Bronchial epithelial cell (primary cell): Measurements from ENCODE around the gene NAA10. TPM values are rescaled to one million over a fixed set of nuclear protein-coding genes. Genes with fewer than 3 reads are reported as not detected.

ENCODE experiments used
- DNase-seq: peaks from one replicate; pipeline ENCODE4 v3.0.0-alpha.2; 2010; ENCODE audit warnings: low read depth
- FAIRE-seq: peaks from 2 replicates; lab custom pipeline; 2011; peaks lifted over from hg19 to GRCh38; lab: Jason Lieb, UNC
- H3K27me3 ChIP-seq: 2 replicates; pipeline ENCODE4 v1.5.1; 2011; ENCODE audit warnings: low read length; ENCODE audit not compliant: control insufficient read depth, insufficient read depth
- H3K36me3 ChIP-seq: 2 replicates; pipeline ENCODE4 v1.5.1; 2011; ENCODE audit warnings: low read length; ENCODE audit not compliant: control insufficient read depth, insufficient read depth
- H3K4me3 ChIP-seq: 2 replicates; pipeline ENCODE4 v1.5.1; 2011; ENCODE audit warnings: mild to moderate bottlenecking, low read depth, low read length, control low read depth
- total RNA-seq: library from RNA; depleted of rRNA; stranded (reverse); fragments of >200 nt; gene quantifications from 2 replicates; pipeline ENCODE4 v1.2.1, GENCODE V29; 2014
- TF ChIP-seq, protein P1 (sequence below): IDR thresholded peaks from 2 replicates; pipeline ENCODE4 v1.5.1; 2011; ENCODE audit warnings: mild to moderate bottlenecking, moderate library complexity, low read length, control low read depth, inconsistent platforms; ENCODE audit not compliant: insufficient read depth, severe bottlenecking

Gene NAA10
- total RNA-seq, 1 donor from 2014 or later, result 56.9 TPM

DNA sequence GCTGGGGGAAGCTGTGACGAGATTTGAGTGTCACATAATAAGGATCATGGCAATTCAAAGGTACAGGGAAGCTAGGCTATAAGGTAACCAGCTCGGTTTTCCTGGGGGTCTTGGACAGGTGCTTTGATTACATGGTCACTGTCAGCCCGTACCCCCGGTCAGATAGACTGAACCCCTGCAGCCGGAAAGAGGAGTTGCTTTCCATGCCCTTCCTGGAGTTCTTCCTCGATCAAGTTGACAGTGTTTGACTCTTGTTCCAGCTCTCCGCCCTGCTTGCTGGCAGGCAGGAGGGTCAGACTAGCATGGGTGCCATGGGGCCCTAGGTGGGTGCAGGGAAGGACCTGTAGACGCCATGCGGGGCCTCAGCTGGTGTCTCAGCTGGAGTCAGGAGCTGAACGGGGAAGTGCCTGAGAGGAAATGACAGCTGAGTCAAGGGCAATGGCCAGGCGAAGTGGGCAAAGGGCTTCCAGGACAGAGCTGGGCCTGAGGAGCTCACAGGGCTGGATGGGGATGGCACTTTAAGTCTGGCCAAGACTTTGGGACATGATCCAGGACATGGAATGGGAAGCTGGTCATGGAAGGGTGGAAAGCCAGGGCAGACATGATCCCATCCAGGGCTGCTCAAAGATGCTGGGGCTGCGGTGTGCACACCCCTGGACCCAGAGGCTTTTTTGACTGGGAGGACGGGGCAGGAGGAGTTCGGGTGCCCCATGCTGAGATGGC is 39.3 kb upstream of the NAA10 start:
- TF ChIP-seq, protein P1, sequence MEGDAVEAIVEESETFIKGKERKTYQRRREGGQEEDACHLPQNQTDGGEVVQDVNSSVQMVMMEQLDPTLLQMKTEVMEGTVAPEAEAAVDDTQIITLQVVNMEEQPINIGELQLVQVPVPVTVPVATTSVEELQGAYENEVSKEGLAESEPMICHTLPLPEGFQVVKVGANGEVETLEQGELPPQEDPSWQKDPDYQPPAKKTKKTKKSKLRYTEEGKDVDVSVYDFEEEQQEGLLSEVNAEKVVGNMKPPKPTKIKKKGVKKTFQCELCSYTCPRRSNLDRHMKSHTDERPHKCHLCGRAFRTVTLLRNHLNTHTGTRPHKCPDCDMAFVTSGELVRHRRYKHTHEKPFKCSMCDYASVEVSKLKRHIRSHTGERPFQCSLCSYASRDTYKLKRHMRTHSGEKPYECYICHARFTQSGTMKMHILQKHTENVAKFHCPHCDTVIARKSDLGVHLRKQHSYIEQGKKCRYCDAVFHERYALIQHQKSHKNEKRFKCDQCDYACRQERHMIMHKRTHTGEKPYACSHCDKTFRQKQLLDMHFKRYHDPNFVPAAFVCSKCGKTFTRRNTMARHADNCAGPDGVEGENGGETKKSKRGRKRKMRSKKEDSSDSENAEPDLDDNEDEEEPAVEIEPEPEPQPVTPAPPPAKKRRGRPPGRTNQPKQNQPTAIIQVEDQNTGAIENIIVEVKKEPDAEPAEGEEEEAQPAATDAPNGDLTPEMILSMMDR, result no peak
- no peak for DNase-seq
- H3K4me3 ChIP-seq, result no peak overlapping the region
- no peak for FAIRE-seq
- H3K36me3 ChIP-seq, result no peaks in the 10 kb centered on the region
- no peaks in the 10 kb centered on the region for H3K27me3 ChIP-seq

DNA sequence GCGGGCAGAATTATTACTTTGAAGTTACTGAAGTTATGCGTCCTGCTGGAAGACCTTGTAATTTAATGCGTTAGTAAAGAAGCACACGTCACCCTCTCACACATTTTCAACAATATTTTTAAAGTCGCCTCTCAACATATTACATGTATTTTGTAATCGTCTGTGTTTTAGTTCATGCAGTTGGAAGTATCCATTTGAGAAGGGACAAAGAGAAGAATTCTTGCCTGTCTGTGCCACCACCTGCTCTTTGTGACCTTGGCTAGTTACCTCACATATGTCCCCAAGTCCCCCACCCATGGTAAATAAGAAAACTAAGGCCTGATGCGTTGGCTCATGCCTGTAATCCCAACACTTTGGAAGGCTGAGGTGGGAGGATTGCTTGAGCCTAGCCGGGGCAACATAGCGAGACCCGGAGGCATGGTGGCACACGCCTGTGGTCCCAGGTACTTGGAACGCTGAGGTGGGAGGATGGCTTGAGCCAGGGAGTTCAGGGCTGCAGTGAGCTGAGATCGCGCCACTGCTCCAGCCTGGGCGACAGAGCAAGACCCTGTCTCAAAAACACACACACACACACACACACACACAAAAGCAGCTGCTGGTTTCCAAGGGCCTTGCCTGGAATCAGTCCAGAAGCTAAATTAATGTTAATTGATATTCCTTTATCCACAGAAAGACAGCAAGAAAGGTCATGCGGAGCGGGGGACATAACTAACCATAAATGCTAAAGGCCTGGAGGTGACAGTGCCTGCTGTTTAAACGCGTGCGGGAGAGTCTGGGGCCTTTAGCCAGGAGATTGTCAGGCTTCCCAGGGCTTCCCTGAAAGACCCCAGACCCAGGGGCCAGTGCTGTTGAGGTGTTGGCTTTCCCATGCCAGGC is 38.5 kb upstream of the NAA10 start:
- DNase-seq (peak; percentile 22), FAIRE-seq (no peak)
- TF ChIP-seq, protein P1, result no peak
- peak overlapping the region; percentile 80 for H3K4me3 ChIP-seq
- no peaks in the 10 kb centered on the region for H3K36me3 ChIP-seq
- H3K27me3 ChIP-seq, result no peaks in the 10 kb centered on the region

DNA sequence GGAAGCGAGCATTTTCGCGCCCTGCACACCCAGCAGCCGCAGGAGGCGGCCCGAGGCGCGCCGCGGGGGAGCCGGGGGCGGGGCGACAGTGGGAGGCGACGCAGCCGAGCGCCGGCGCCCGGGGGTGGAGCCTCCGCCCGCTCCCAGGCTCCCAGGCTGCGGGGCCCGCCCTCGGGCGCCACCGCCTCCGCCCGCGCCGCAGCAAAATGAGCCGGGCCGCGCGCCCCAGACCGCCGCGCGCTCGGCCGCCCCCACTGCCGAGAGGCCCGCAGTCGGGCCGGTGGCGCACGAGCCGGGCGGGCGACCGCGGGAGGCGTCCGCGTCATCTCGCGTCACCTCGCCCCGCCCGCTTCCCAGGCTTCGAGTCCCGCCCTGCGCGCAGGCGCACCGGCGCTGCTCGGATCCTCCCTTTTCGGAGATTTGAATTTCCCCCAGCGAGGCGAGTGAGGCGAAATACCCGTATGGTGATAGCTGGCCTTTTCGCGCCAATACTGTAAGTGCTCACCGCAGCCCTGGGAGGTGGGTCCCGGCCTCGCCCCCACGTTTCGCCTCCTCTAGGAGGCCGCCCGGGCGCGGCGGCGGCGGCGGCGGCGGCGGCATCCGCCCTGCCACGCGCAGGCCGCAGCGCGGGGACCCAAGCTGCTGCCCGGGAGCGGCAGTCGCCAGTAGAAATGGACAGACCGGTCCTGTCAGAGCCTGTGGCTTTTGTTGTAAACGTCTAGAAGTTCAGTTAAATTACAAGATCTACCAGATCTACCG is 37.7 kb upstream of the NAA10 start, which contains the start of gene TMEM187:
TMEM187 (plus strand) TSS at position 387 of the 759 bp plus-strand sequence. CDS start 9,309 bp downstream, outside the sequence.
- FAIRE-seq (no peak), DNase-seq (peak; percentile 59)
- H3K4me3 ChIP-seq, result peak within 1 kb of the TSS; percentile 80
- no peaks in the 10 kb centered on the region for H3K36me3 ChIP-seq
- no peaks in the 10 kb centered on the region for H3K27me3 ChIP-seq
- TF ChIP-seq, protein P1, result no peak

DNA sequence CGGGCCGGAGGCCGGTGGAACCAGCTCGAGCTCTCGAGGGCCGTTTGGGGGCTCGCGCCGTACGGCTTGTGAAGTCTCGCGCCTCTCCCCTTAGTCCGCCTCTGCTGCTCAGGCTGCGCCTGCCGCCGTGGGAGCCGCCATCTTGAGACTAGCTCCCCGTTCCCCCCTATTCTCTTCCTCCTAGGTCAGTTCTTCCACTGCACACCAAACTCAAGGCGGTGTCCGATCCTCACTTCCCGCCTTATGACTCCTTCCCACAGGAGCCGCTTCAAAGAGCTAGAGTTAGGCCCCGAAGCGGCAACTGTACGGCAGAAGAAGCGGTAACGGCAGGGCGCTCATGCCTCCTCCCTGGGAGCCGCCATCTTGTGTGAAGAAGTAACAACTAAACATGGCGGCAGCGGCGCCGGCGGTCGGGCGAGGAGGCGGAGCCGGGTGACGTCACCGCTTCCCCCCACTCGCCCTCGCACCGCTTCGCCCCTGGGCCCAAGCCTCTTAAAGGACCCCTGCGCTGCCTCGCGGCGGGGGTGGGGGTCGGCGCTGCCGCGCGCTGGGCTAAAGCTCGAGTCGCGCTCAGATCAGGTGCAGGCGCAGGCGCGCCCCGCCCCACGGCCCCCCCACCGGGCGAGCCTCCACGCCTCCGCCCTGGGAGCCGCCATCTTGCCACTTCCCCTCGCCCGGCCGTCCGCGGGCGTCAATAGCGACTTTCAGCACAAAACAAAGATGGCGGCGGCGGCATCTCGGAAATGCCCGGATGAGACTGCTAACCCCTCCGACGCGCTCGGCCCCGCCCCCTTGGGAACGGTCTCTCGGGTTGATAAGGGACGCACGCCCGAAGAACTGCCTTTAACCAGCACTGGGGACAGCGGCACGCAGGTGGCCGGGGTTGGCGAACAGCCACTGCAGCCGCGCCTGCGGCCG is 36.9 kb upstream of the NAA10 start, which contains the start of gene HCFC1:
HCFC1 (minus strand) TSS at position 369 of the 918 bp plus-strand sequence. CDS start 978 bp downstream, outside the sequence.
- TF ChIP-seq, protein P1, result no peak
- H3K36me3 ChIP-seq, result peaks cover 2% of the 10 kb centered on the region
- H3K4me3 ChIP-seq, result peak within 1 kb of the TSS; percentile 80
- no peaks in the 10 kb centered on the region for H3K27me3 ChIP-seq
- DNase-seq (peak; percentile 57), FAIRE-seq (no peak)

DNA sequence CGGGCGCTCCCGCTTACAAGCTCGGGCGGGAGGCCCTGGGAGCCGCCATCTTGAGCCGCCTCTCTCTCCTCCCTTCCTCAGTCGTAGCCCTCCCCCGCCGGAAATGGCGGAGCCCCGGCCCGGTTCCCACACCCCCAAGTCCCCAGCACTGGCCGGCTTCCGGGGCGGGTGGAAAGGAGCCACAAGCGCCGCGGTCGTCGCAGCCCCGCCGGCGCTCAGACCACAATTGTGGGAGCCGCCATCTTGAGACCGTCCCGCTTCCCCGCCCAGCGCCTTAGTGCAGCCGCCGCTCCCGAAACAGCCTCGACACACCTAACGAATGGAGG is 36.2 kb upstream of the NAA10 start:
- Histone ChIP-seq H3K27me3 (no peaks in the 10 kb centered on the region), H3K4me3 (peak overlapping the region; percentile 80), H3K36me3 (peaks cover 2% of the 10 kb centered on the region)
- DNase-seq (peak; percentile 64), FAIRE-seq (no peak)
- TF ChIP-seq, protein P1, result no peak
